K562 (cell line): ENCODE results near the gene TPSAB1. TPM values are rescaled to one million over a fixed set of nuclear protein-coding genes. Genes with fewer than 3 reads are reported as not detected.

Experiments used
- ATAC-seq: fragments of 200-7000 bp; cut with Tn5 transposase; 3 replicates; pipeline ENCODE4 v1.9.1; 2020; ENCODE audit warnings: moderate library complexity
- BruUV-seq: library from RNA; stranded (reverse); fragments of 400-500 nt; replicated peaks from 2 replicates; lab custom pipeline; 2021; lab: Mats Ljungman, UMichigan
- CTCF ChIA-PET: fragments of 300-600 bp; formaldehyde crosslinking; extraction: SDS; loops from one replicate; lab custom pipeline; 2021; ENCODE audit warnings: low intra/inter-chr PET ratio; lab: Yijun Ruan, JAX
- POLR2A ChIA-PET: fragments of 300-600, 350-650 bp; sonication (Branson Sonifier 250); formaldehyde crosslinking; extraction: SDS; loops from one replicate; lab custom pipeline; 2021; ENCODE audit warnings: antibody characterized with exemption, inconsistent platforms; lab: Yijun Ruan, JAX
- DNase-seq, 4 experiments: peaks; one replicate each; pipeline versions ENCODE4 v3.0.0 to v3.0.0-alpha.2; 2011 to 2018; ENCODE audit warnings: low spot score in 3 of 4, mixed read lengths in 3 of 4; ENCODE audit errors: extremely low read depth in 1 of 4
- FAIRE-seq: peaks from 2 replicates; lab custom pipeline; 2011; peaks lifted over from hg19 to GRCh38; lab: Jason Lieb, UNC
- H2AFZ ChIP-seq: 2 replicates; pipeline ENCODE4 v1.6.0; 2011; ENCODE audit warnings: low read depth, low read length, control low read depth, inconsistent platforms
- H3K27ac ChIP-seq: fragments of 200-600 bp; 3 replicates; pipeline ENCODE4 v1.8.0; 2011; ENCODE audit warnings: low read depth, mild to moderate bottlenecking, control low read depth, inconsistent platforms, low read length, moderate library complexity, mixed read lengths; ENCODE audit errors: extremely low read depth
- H3K27me3 ChIP-seq, 2 experiments: fragments of 300-600 bp in 1 of 2; 2 replicates in 1 of 2; 3 replicates in 1 of 2; pipeline versions ENCODE4 v1.6.0 to v1.8.0; 2011; ENCODE audit warnings: inconsistent platforms in 2 of 2, low read length in 2 of 2, mild to moderate bottlenecking in 1 of 2, mixed read lengths in 1 of 2, moderate library complexity in 1 of 2; ENCODE audit not compliant: control insufficient read depth in 2 of 2, insufficient read depth in 2 of 2
- H3K36me3 ChIP-seq: fragments of 300-600 bp; 3 replicates; pipeline ENCODE4 v1.8.0; 2011; ENCODE audit warnings: mild to moderate bottlenecking, low read length, inconsistent platforms; ENCODE audit not compliant: control insufficient read depth, insufficient read depth
- H3K4me1 ChIP-seq, 2 experiments: fragments of 200-600 bp in 1 of 2; replicated peaks in 1 of 2; 2 replicates in 1 of 2; 3 replicates in 1 of 2; pipeline versions ENCODE4 v1.5.1 to v1.8.0; 2011; ENCODE audit warnings: inconsistent platforms in 2 of 2, low read length in 2 of 2, mild to moderate bottlenecking in 1 of 2, mixed read lengths in 1 of 2, moderate library complexity in 1 of 2; ENCODE audit not compliant: control insufficient read depth in 2 of 2, insufficient read depth in 2 of 2
- H3K4me2 ChIP-seq: 2 replicates; pipeline ENCODE4 v1.6.1; 2011; ENCODE audit warnings: low read length, control low read depth, inconsistent platforms, mixed read lengths; ENCODE audit not compliant: insufficient read depth
- H3K4me3 ChIP-seq: fragments of 200-600 bp; sonication (generic), shearing (Covaris generic); 2 replicates; pipeline ENCODE4 v1.5.1; 2016; ENCODE audit warnings: control low read depth, inconsistent platforms
- H3K79me2 ChIP-seq: fragments of 200-600 bp; 3 replicates; pipeline ENCODE4 v1.8.0; 2011; ENCODE audit warnings: low read length, inconsistent platforms; ENCODE audit not compliant: control insufficient read depth, insufficient read depth
- H3K9ac ChIP-seq, 2 experiments: 2 replicates each; pipeline versions ENCODE4 v1.6.0 to v1.6.1; 2011; ENCODE audit warnings: low read depth in 2 of 2, low read length in 2 of 2, control low read depth in 1 of 2, inconsistent platforms in 1 of 2, mild to moderate bottlenecking in 1 of 2, mixed read lengths in 1 of 2; ENCODE audit not compliant: insufficient read depth in 1 of 2
- H3K9me1 ChIP-seq: one replicate; pipeline ENCODE4 v1.6.0; 2011; ENCODE audit warnings: inconsistent platforms, mild to moderate bottlenecking, low read length, moderate library complexity; ENCODE audit not compliant: control insufficient read depth, insufficient read depth
- H3K9me3 ChIP-seq: replicated peaks from 2 replicates; pipeline ENCODE4 v1.5.1; 2011; ENCODE audit warnings: low read depth, low read length, inconsistent platforms; ENCODE audit not compliant: control insufficient read depth, insufficient read depth
- H4K20me1 ChIP-seq: replicated peaks from 2 replicates; pipeline ENCODE4 v1.6.1; 2011; ENCODE audit warnings: low read length, inconsistent platforms, mixed read lengths; ENCODE audit not compliant: control insufficient read depth, insufficient read depth
- CEBPB ChIP-seq: fragments of 450-650 bp; IDR thresholded peaks from 2 replicates; pipeline ENCODE4 v1.6.1; 2016; ENCODE audit warnings: missing genetic modification characterization, missing compliant biosample characterization
- CEBPG ChIP-seq, 3 experiments: fragments of 200-800 bp in 1 of 3; sonication (Bioruptor generic) in 1 of 3; sonication (generic) in 1 of 3; formaldehyde crosslinking in 1 of 3; IDR thresholded peaks in 2 of 3; conservative IDR thresholded peaks in 1 of 3; 2 replicates each; pipeline versions ENCODE4 v1.6.1 to v1.8.0; 2016 to 2022; ENCODE audit warnings: missing compliant biosample characterization in 2 of 3, missing genetic modification characterization in 2 of 3, mild to moderate bottlenecking in 1 of 3, missing genetic modification reagents in 1 of 3
- POLR2H ChIP-seq: IDR thresholded peaks from 2 replicates; pipeline ENCODE4 v1.6.1; 2016; ENCODE audit warnings: missing genetic modification characterization, low read depth, mild to moderate bottlenecking, control low read depth, missing compliant biosample characterization, moderate library complexity
- ZZZ3 ChIP-seq: fragments of 450-650 bp; IDR thresholded peaks from 2 replicates; pipeline ENCODE4 v1.6.1; 2016; ENCODE audit warnings: antibody characterized with exemption, mild to moderate bottlenecking, moderate library complexity
- WGBS: fragments of 100-300 bp; shearing (Covaris generic); methylation state at CpG from one replicate; pipeline ENCODE4 v1.1.6; 2016; ENCODE audit warnings: low coverage, mixed read lengths; ENCODE audit not compliant: insufficient coverage; ENCODE audit errors: missing lambda C conversion rate; 5-methylcytosine and 5-hydroxymethylcytosine counted together
- in situ Hi-C: fragments of 300-500 bp; cut with MboI; formaldehyde crosslinking; loops from 4 replicates; pipeline ENCODE4 v1.15.0; 2018; ENCODE audit warnings: inconsistent platforms, mixed read lengths
- intact Hi-C: fragments of 100-400 bp; cut with micrococcal nuclease; formaldehyde crosslinking; loops from 2 replicates; pipeline ENCODE4 v1.14.2; 2022
- polyA plus RNA-seq, 8 experiments: library from polyadenylated mRNA; depleted of rRNA in 4 of 8; stranded (reverse) in 5 of 8; unstranded in 3 of 8; fragments of >200 nt; fragmentation: Nextera tagmentation in 2 of 8; fragmentation: Illumina TruSeq in 1 of 8; extraction: Ambion mirVana in 2 of 8; extraction: Trizol in 1 of 8; gene quantifications; 2 replicates each; pipeline versions ENCODE4 v1.2.1 to v1.2.3, GENCODE V29; 2011 to 2014; ENCODE audit warnings: inconsistent platforms in 1 of 8, missing spikeins in 1 of 8
- total RNA-seq, 7 experiments: library from RNA; depleted of rRNA in 6 of 7; stranded (reverse); fragments of >200 nt in 6 of 7; fragmentation: Illumina TruSeq in 2 of 7; extraction: Trizol in 2 of 7; gene quantifications; 2 replicates each; pipeline versions ENCODE4 v1.2.1 to v1.2.3, GENCODE V29; 2011 to 2021; ENCODE audit warnings: low replicate concordance in 1 of 7
- TF ChIP-seq, protein P1 (sequence below): fragments of 200-800 bp; sonication (Bioruptor generic); IDR thresholded peaks from 2 replicates; pipeline ENCODE4 v1.6.1; 2017; ENCODE audit warnings: missing genetic modification characterization, missing compliant biosample characterization
- TF ChIP-seq, protein P2 (sequence below): sonication (generic); formaldehyde crosslinking; IDR thresholded peaks from 2 replicates; pipeline ENCODE4 v1.8.0; 2022; ENCODE audit warnings: missing genetic modification reagents, mild to moderate bottlenecking, moderate library complexity, borderline replicate concordance

Gene TPSAB1
- total and polyA plus RNA-seq, 9 of the 15 experiments (the other 6 are each of a cell fraction or from before 2014, with no cell fraction given) = not detected

DNA sequence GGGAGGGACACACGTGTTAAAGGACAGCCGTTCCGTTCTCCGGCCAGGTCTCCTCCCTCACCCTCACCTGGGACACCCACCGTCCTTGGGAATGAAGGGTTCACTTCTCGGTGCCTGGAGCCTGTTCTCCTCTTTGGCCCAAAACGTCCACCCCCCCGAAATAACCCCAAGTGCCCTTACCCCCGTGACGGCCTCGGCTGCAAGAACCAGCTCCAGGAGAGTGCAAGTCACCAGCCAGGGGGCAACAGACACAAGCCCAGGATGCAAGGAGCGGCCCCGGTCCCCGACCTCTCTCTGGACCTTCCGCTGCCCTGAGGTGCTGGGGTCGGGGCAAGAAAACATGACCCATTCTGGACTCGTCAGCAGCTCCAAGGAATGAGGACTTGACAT lies 49.0 kb downstream of the TPSAB1 start (continued):
- TF ChIP-seq POLR2H = no peak
- TF ChIP-seq, protein P1, sequence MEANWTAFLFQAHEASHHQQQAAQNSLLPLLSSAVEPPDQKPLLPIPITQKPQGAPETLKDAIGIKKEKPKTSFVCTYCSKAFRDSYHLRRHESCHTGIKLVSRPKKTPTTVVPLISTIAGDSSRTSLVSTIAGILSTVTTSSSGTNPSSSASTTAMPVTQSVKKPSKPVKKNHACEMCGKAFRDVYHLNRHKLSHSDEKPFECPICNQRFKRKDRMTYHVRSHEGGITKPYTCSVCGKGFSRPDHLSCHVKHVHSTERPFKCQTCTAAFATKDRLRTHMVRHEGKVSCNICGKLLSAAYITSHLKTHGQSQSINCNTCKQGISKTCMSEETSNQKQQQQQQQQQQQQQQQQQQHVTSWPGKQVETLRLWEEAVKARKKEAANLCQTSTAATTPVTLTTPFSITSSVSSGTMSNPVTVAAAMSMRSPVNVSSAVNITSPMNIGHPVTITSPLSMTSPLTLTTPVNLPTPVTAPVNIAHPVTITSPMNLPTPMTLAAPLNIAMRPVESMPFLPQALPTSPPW (CRISPR knock-in tag) = peak; percentile 64
- TF ChIP-seq, all 486 proteins: peak for 3

DNA sequence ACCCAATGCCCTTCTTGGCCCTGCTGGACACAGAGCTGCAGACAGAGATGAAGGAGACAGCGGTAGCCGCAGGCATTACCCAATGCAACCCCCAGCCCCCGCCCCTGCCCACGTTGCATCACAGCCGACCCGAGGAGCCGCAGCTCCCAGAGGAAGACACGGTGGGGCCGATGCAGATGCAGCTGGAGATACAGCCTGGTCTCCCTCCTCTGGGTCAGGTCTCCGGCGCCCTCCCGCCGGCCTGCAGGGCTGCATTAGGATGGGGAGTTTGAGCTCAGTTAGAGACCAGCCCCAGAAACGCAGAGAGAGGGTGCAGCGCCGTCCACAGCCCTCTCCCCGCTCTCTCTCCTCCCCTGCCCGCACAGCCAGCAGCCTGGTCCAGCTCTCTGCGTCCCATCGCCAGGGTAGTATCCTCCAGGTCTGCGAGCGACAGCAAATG lies 49.6 kb downstream of the TPSAB1 start:
- Histone ChIP-seq H3K4me2 (no peak overlapping the region), H3K9me3 (no peaks in the 10 kb centered on the region), H3K79me2 (no peaks in the 10 kb centered on the region), H3K36me3 (no peaks in the 10 kb centered on the region), H3K9ac (no peak overlapping the region), H3K27me3 (peaks cover 25 to 40% of the 10 kb centered on the region in 2 experiments), H2AFZ (no peak overlapping the region), H3K9me1 (no peaks in the 10 kb centered on the region)
- no peak for FAIRE-seq
- TF ChIP-seq CEBPB (tag) = peak; percentile 80
- TF ChIP-seq ZZZ3 = no peak
- TF ChIP-seq, protein P2, sequence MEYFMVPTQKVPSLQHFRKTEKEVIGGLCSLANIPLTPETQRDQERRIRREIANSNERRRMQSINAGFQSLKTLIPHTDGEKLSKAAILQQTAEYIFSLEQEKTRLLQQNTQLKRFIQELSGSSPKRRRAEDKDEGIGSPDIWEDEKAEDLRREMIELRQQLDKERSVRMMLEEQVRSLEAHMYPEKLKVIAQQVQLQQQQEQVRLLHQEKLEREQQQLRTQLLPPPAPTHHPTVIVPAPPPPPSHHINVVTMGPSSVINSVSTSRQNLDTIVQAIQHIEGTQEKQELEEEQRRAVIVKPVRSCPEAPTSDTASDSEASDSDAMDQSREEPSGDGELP (CRISPR knock-in tag) = peak; percentile 44; the same call in 1 of the 2 replicates
- TF ChIP-seq CEBPG (CRISPR knock-in tag; IDR thresholded peaks at IDR 0.05) = no peak
- TF ChIP-seq CEBPG (tag; conservative IDR thresholded peaks at IDR 0.05 in 1 of 2, IDR thresholded peaks at IDR 0.05 in 1 of 2) = peak in 1 of 2 experiments; percentile 41; a peak in 2 of 4 replicates
- TF ChIP-seq, all 486 proteins: peak for 3
- H3K4me1 ChIP-seq = peaks cover 21 to 49% of the 10 kb centered on the region in 2 experiments
- DNase-seq = no peak
- ChIA-PET CTCF (no interaction called here), POLR2A (interaction anchor here (1.2 to 1.8 kb wide), 4 partner anchors 10 to 26 kb away, joined by 3 to 6 read pairs (median 4); no protein-coding TSS in a partner anchor)
- intact Hi-C loops (loop anchor here (10.0 kb wide), 1 partner anchor 55 kb away; no protein-coding TSS in a partner anchor), in situ Hi-C loops (no loop called here)
- ATAC-seq = no peak
- WGBS = 30% methylated on average over 19 of the region's 22 CpGs
- BruUV-seq = no TSS peak
- no peak overlapping the region for H3K27ac ChIP-seq
- H3K4me3 ChIP-seq = no peak overlapping the region
- peaks cover 2% of the 10 kb centered on the region; the same call in 1 of the 2 replicates for H4K20me1 ChIP-seq
